H1 (cell line): Measurements from ENCODE around the gene ITGA5. TPM values are rescaled to one million over a fixed set of nuclear protein-coding genes. Genes with fewer than 3 reads are reported as not detected.

Experiments
- CTCF ChIA-PET: fragments of 300-600 bp; sonication (Branson Sonifier 250); formaldehyde crosslinking; loops from one replicate; lab custom pipeline; 2021; ENCODE audit not compliant: partially characterized antibody; lab: Charles Lee
- POLR2A ChIA-PET: fragments of 300-600 bp; sonication (Branson Sonifier 250); formaldehyde crosslinking; loops from one replicate; lab custom pipeline; 2021; ENCODE audit warnings: inconsistent platforms; ENCODE audit not compliant: partially characterized antibody; lab: Charles Lee
- DNase-seq, 2 experiments: peaks; one replicate each; pipeline versions ENCODE4 v3.0.0 to v3.0.0-alpha.2; 2010 to 2022; ENCODE audit warnings: low spot score in 2 of 2, low read depth in 1 of 2, mixed read lengths in 1 of 2
- FAIRE-seq: peaks from 2 replicates; lab custom pipeline; 2011; peaks lifted over from hg19 to GRCh38; lab: Jason Lieb, UNC
- H2AFZ ChIP-seq: 2 replicates; pipeline ENCODE4 v1.8.1; 2012; ENCODE audit warnings: low read length, inconsistent platforms
- H2AK5ac ChIP-seq: 2 replicates; pipeline ENCODE4 v1.6.1; 2013; ENCODE audit warnings: low read depth, low read length
- H2BK120ac ChIP-seq: replicated peaks from 2 replicates; pipeline ENCODE3; 2013; ENCODE audit warnings: low read depth, low read length, inconsistent platforms
- H2BK12ac ChIP-seq: 2 replicates; pipeline ENCODE4 v1.6.1; 2013; ENCODE audit warnings: low read depth, low read length
- H2BK15ac ChIP-seq: 2 replicates; pipeline ENCODE4 v1.6.1; 2013; ENCODE audit warnings: low read length
- H2BK20ac ChIP-seq: 2 replicates; pipeline ENCODE4 v1.6.1; 2013; ENCODE audit warnings: low read length
- H2BK5ac ChIP-seq: 2 replicates; pipeline ENCODE4 v1.6.1; 2013; ENCODE audit warnings: low read depth, low read length
- H3K14ac ChIP-seq: 2 replicates; pipeline ENCODE4 v1.6.1; 2013; ENCODE audit warnings: inconsistent platforms; ENCODE audit not compliant: insufficient read length
- H3K18ac ChIP-seq: 2 replicates; pipeline ENCODE4 v1.6.1; 2013; ENCODE audit warnings: low read length; ENCODE audit errors: extremely low read depth
- H3K23ac ChIP-seq: 2 replicates; pipeline ENCODE4 v1.6.1; 2013; ENCODE audit warnings: inconsistent platforms; ENCODE audit not compliant: insufficient read length
- H3K23me2 ChIP-seq: 2 replicates; pipeline ENCODE4 v1.6.1; 2013; ENCODE audit warnings: low read depth, low read length
- H3K27ac ChIP-seq: 2 replicates; pipeline ENCODE4 v1.6.1; 2011; ENCODE audit warnings: low read depth, low read length, inconsistent platforms
- H3K27me3 ChIP-seq, 4 experiments: replicated peaks in 1 of 4; 1 replicate in 1 of 4; 2 replicates in 3 of 4; pipeline versions ENCODE4 v1.6.1 to v1.8.1; 2011 to 2013; ENCODE audit warnings: low read length in 3 of 4, mild to moderate bottlenecking in 3 of 4, inconsistent platforms in 2 of 4, mixed read lengths in 2 of 4, moderate library complexity in 1 of 4; ENCODE audit not compliant: control insufficient read depth in 3 of 4, insufficient read depth in 3 of 4; ENCODE audit errors: extremely low read depth in 1 of 4
- H3K36me3 ChIP-seq, 4 experiments: 2 replicates each; pipeline versions ENCODE4 v1.6.1 to v1.8.1; 2011 to 2013; ENCODE audit warnings: mild to moderate bottlenecking in 4 of 4, low read length in 3 of 4, moderate library complexity in 2 of 4, control low read depth in 1 of 4, inconsistent platforms in 1 of 4; ENCODE audit not compliant: insufficient read depth in 4 of 4, control insufficient read depth in 2 of 4
- H3K4ac ChIP-seq: replicated peaks from 2 replicates; pipeline ENCODE3; 2013; ENCODE audit warnings: low read length, low read depth, mixed read lengths, inconsistent platforms; ENCODE audit not compliant: insufficient read length
- H3K4me1 ChIP-seq, 4 experiments: replicated peaks in 1 of 4; 1 replicate in 1 of 4; 2 replicates in 3 of 4; pipeline versions ENCODE4 v1.6.1 to v1.8.1; 2011 to 2013; ENCODE audit warnings: low read length in 3 of 4, inconsistent platforms in 2 of 4, mixed read lengths in 1 of 4; ENCODE audit not compliant: insufficient read depth in 4 of 4, control insufficient read depth in 3 of 4
- H3K4me2 ChIP-seq, 2 experiments: 2 replicates each; pipeline versions ENCODE4 v1.6.1 to v1.8.1; 2011 to 2013; ENCODE audit warnings: low read depth in 2 of 2, low read length in 2 of 2, control low read depth in 1 of 2, inconsistent platforms in 1 of 2, mild to moderate bottlenecking in 1 of 2; ENCODE audit not compliant: insufficient read depth in 1 of 2
- H3K4me3 ChIP-seq, 4 experiments: fragments of 200-600, 300-600 bp in 1 of 4; sonication (generic), shearing (Covaris generic), sonication (Bioruptor Twin) in 1 of 4; 2 replicates each; pipeline versions ENCODE4 v1.5.1 to v1.8.1; 2011 to 2016; ENCODE audit warnings: low read length in 4 of 4, low read depth in 3 of 4, control low read depth in 2 of 4, inconsistent platforms in 2 of 4, mild to moderate bottlenecking in 2 of 4, mixed read lengths in 1 of 4, moderate library complexity in 1 of 4; ENCODE audit not compliant: insufficient read depth in 2 of 4; ENCODE audit errors: extremely low read depth in 1 of 4
- H3K56ac ChIP-seq: replicated peaks from 2 replicates; pipeline ENCODE3; 2013; ENCODE audit warnings: low read depth, mild to moderate bottlenecking, mixed read lengths, low read length, inconsistent platforms; ENCODE audit not compliant: insufficient read length
- H3K79me1 ChIP-seq: 2 replicates; pipeline ENCODE4 v1.6.1; 2013; ENCODE audit warnings: low read depth, low read length, control low read depth
- H3K79me2 ChIP-seq, 2 experiments: 2 replicates each; pipeline versions ENCODE4 v1.6.1 to v1.8.1; 2012 to 2013; ENCODE audit warnings: low read length in 2 of 2, mild to moderate bottlenecking in 2 of 2, inconsistent platforms in 1 of 2; ENCODE audit not compliant: insufficient read depth in 2 of 2, control insufficient read depth in 1 of 2
- H3K9ac ChIP-seq, 4 experiments: replicated peaks in 1 of 4; 1 replicate in 1 of 4; 2 replicates in 3 of 4; pipeline versions ENCODE4 v1.6.1 to v1.8.1; 2011 to 2013; ENCODE audit warnings: low read depth in 3 of 4, low read length in 3 of 4, control low read depth in 2 of 4, mild to moderate bottlenecking in 2 of 4, moderate library complexity in 2 of 4, inconsistent platforms in 1 of 4; ENCODE audit errors: extremely low read depth in 1 of 4
- H3K9me3 ChIP-seq, 2 experiments: 2 replicates each; pipeline versions ENCODE4 v1.6.1 to v1.8.1; 2012 to 2013; ENCODE audit warnings: mild to moderate bottlenecking in 2 of 2, moderate library complexity in 2 of 2, control low read depth in 1 of 2, inconsistent platforms in 1 of 2, low read depth in 1 of 2, low read length in 1 of 2, mixed read lengths in 1 of 2; ENCODE audit not compliant: insufficient read depth in 2 of 2
- H4K20me1 ChIP-seq, 2 experiments: replicated peaks in 1 of 2; 2 replicates each; pipeline versions ENCODE3 to v1.8.1; 2011 to 2013; ENCODE audit warnings: inconsistent platforms in 2 of 2, low read length in 2 of 2, mild to moderate bottlenecking in 1 of 2; ENCODE audit not compliant: insufficient read depth in 2 of 2, control insufficient read depth in 1 of 2
- H4K5ac ChIP-seq: 2 replicates; pipeline ENCODE4 v1.6.1; 2013; ENCODE audit warnings: low read length, low read depth, mixed read lengths, inconsistent platforms; ENCODE audit not compliant: insufficient read length
- H4K8ac ChIP-seq: 2 replicates; pipeline ENCODE4 v1.8.0; 2013; ENCODE audit warnings: mild to moderate bottlenecking, moderate library complexity, low read length, inconsistent platforms; ENCODE audit not compliant: insufficient read depth; ENCODE audit errors: extremely low read depth
- H4K91ac ChIP-seq: replicated peaks from 2 replicates; pipeline ENCODE3; 2013; ENCODE audit warnings: low read length, mixed read lengths, inconsistent platforms; ENCODE audit not compliant: insufficient read length
- ATF2 ChIP-seq: IDR thresholded peaks from 2 replicates; pipeline ENCODE4 v1.6.1; 2012; ENCODE audit warnings: low read length, inconsistent platforms
- JUN ChIP-seq: IDR thresholded peaks from 2 replicates; pipeline ENCODE4 v1.6.1; 2011; ENCODE audit warnings: low read depth, mild to moderate bottlenecking, improper control_type of control experiment, low read length
- NRF1 ChIP-seq: IDR thresholded peaks from 2 replicates; pipeline ENCODE4 v1.6.1; 2011; ENCODE audit warnings: mild to moderate bottlenecking, low read depth, low read length, improper control_type of control experiment
- RBBP5 ChIP-seq: IDR thresholded peaks from 2 replicates; pipeline ENCODE4 v1.7.1; 2012; ENCODE audit warnings: low read depth, mild to moderate bottlenecking, inconsistent platforms, low read length, moderate library complexity, borderline replicate concordance
- SRF ChIP-seq: IDR thresholded peaks from 2 replicates; pipeline ENCODE4 v1.6.1; 2011; ENCODE audit warnings: mild to moderate bottlenecking, low read depth, low read length, moderate library complexity
- SUZ12 ChIP-seq: fragments of 200-600 bp; sonication (generic); IDR thresholded peaks from 2 replicates; pipeline ENCODE4 v1.6.1; 2012; ENCODE audit warnings: mild to moderate bottlenecking, inconsistent platforms, low read length, moderate library complexity, mixed read lengths
- TAF1 ChIP-seq: IDR thresholded peaks from 2 replicates; pipeline ENCODE4 v1.6.1; 2011; ENCODE audit warnings: mild to moderate bottlenecking, low read depth, low read length
- ZNF274 ChIP-seq: IDR thresholded peaks from 2 replicates; pipeline ENCODE4 v1.7.0; 2012; ENCODE audit warnings: low read length, borderline replicate concordance; ENCODE audit errors: extremely low read depth
- WGBS, 2 experiments: shearing (Covaris generic) in 1 of 2; methylation state at CpG; one replicate each; pipeline versions ENCODE4 v1.1.6 to v1.1.7; 2013 to 2015; ENCODE audit warnings: low lambda C conversion rate in 2 of 2, mixed read lengths in 2 of 2, inconsistent platforms in 1 of 2, low coverage in 1 of 2, missing lambda C conversion rate in 1 of 2; ENCODE audit not compliant: insufficient replicate concordance in 2 of 2, insufficient coverage in 1 of 2, insufficient read length in 1 of 2; ENCODE audit errors: extremely low coverage in 1 of 2, missing lambda C conversion rate in 1 of 2; 5-methylcytosine and 5-hydroxymethylcytosine counted together
- polyA plus RNA-seq, 7 experiments: library from polyadenylated mRNA; depleted of rRNA in 3 of 7; stranded (reverse) in 5 of 7; unstranded in 2 of 7; fragments of >200 nt in 5 of 7; fragments of 200-250 nt in 2 of 7; gene quantifications; 1 replicate in 5 of 7; 2 replicates in 1 of 7; 4 replicates in 1 of 7; pipeline versions ENCODE4 v1.2.1 to v1.2.3, GENCODE V29; 2011 to 2013; ENCODE audit warnings: missing spikeins in 2 of 7, mixed read lengths in 2 of 7
- total RNA-seq: library from RNA; stranded (reverse); fragmentation: NEBNext Ultra II Directional; extraction: Animal tissue kit (Norgen Biotek cat#: 25700); gene quantifications from 2 replicates; pipeline ENCODE4 v1.2.1, GENCODE V29; 2021

ITGA5 gene
- total and polyA plus RNA-seq, 2 of the 8 experiments (the other 6 are each of a cell fraction or from before 2014, with no cell fraction given): 11.6 to 19.4 TPM

- peaks cover 4% of the 10 kb centered on the region for H3K23me2 ChIP-seq
- peak within 1 kb of the TSS; percentile 57; the same call in 1 of the 2 replicates for H3K27ac ChIP-seq
- H2BK5ac ChIP-seq: 0 out of 2 replicates have a peak within 1 kb of the TSS, but pooled peaks have one; percentile 48
- H3K56ac ChIP-seq: no peak within 1 kb of the TSS
- 0 out of 2 replicates have a peak, but pooled peaks cover 3% of the 10 kb centered on the region for H3K79me1 ChIP-seq
- peaks cover 42 to 50% (median 45%) of the 10 kb centered on the region in 4 experiments for H3K4me1 ChIP-seq
- H4K91ac ChIP-seq: peak within 1 kb of the TSS; percentile 12
- 58% methylated on average over 1 of the region's 1 CpG; no CpG with 5 or more reads in 1 of the 2 experiments for WGBS, 2 experiments
- TF ChIP-seq NRF1 (no peak), ATF2 (no peak), TAF1 (no peak), JUN (no peak), SRF (no peak), SUZ12 (no peak), RBBP5 (no peak), ZNF274 (no peak)
- H2AFZ ChIP-seq: no peak within 1 kb of the TSS
- H4K5ac ChIP-seq: peak within 1 kb of the TSS; percentile 38
- H3K4ac ChIP-seq: no peak within 1 kb of the TSS
- H2AK5ac ChIP-seq: no peak within 1 kb of the TSS
- H3K4me3 ChIP-seq: peak within 1 kb of the TSS in 3 of 4 experiments; percentile 24 to 48 (median 29); a peak in 5 of 8 replicates
- 0 out of 2 replicates have a peak within 1 kb of the TSS, but pooled peaks have one; percentile 23 for H2BK20ac ChIP-seq
- peak within 1 kb of the TSS; percentile 77; the same call in 1 of the 2 replicates for H2BK15ac ChIP-seq
- no peak within 1 kb of the TSS for H3K23ac ChIP-seq
- POLR2A ChIA-PET: interaction anchor here (0.5 to 1.4 kb wide), 6 partner anchors 8 to 144 kb away, joined by 3 to 6 read pairs (median 3); partner anchors contain the start of genes CBX5 and HNRNPA1
- H3K4me2 ChIP-seq: peak within 1 kb of the TSS; percentile 66 to 72
- no peak for DNase-seq
- peaks cover 0 to 2% of the 10 kb centered on the region in 2 experiments for H4K20me1 ChIP-seq
- H4K8ac ChIP-seq: peak within 1 kb of the TSS; percentile 71; the same call in 1 of the 2 replicates
- peak within 1 kb of the TSS; percentile 89; the same call in 1 of the 2 replicates for H2BK12ac ChIP-seq
- H3K9ac ChIP-seq: no peak within 1 kb of the TSS; a peak in 1 of 7 replicates
- peak within 1 kb of the TSS; percentile 75 for H3K18ac ChIP-seq
- FAIRE-seq: no peak
- no peaks in the 10 kb centered on the region for H3K9me3 ChIP-seq
- no peaks in the 10 kb centered on the region for H3K79me2 ChIP-seq
- no peak within 1 kb of the TSS for H3K14ac ChIP-seq
- CTCF ChIA-PET: interaction anchor here (0.5 to 10.5 kb wide), 12 partner anchors 7 to 1611 kb away, joined by 3 to 168 read pairs (median 6); no protein-coding TSS in a partner anchor
- peaks cover 0 to 7% (median 2%) of the 10 kb centered on the region in 4 experiments; a peak in 3 of 8 replicates for H3K36me3 ChIP-seq
- H3K27me3 ChIP-seq: no peaks in the 10 kb centered on the region
- no peak within 1 kb of the TSS for H2BK120ac ChIP-seq
These were observed 34.5 kb downstream of the ITGA5 start, which contains the start of gene ZNF385A for GRCh38 chr12:54384591-54385041. Gene ZNF385A (minus strand): TSS chr12:54384733. CDS start chr12:54384514, 219 bp downstream.
